GM08714 (cell line): ENCODE measurements around the gene PLXND1.
A peak's percentile ranks its signal among the peaks of the same experiment; 100 is the strongest.
"Not testable (repeated sequence)": the region's sequence is repeated elsewhere in the genome, so short reads cannot be mapped to it uniquely, and the experiment has no call there.

Experiments
- H3K4me3 ChIP-seq: fragments of 200-500 bp; sonication (Bioruptor generic); 2 replicates; pipeline ENCODE4 v1.5.1; 2014; ENCODE audit warnings: mild to moderate bottlenecking, low read length, inconsistent platforms
- ZNF274 ChIP-seq: IDR thresholded peaks from 2 replicates; pipeline ENCODE4 v1.6.1; 2012; ENCODE audit warnings: mild to moderate bottlenecking, low read depth, low read length

The PLXND1 gene

DNA sequence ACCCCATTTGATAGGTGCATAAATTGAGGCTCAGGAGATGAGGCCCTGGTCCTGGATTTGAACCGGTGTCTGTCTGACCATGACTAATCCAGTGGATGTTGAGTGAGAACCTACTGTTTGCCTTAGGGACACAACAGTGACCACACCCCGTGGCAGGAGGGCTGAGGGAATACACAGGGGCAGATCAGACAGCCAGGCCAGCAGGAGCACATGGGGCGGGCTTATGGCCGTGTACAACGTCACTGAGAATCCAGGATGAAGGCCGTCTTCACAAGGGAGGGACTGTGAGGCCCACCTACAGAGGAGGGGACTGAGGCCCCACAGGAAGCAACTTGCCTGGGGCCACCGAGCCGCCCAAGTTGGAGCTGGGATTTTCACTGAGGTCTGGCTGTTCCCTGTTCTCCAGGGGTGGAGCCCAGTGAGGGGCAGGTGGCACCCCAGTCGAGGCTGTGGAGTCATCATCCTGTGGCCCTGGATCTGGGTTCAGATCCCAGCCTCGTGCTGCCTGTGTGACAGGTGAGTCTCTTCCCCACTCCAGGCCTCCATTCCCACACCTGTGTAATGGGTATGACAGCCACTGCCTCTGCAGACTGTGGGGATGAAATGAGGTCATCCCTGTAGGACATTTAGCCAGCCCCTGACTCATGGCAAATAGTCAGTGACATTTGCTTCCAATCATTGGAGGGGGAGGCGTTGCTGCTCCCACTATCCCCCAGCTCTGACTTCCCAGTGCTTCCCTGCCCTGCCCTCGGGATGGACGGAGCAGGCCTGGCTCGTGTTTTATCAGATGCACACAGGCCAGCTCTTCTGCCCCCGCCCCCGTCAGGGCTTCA, 6.3 kb upstream of the PLXND1 start:
- no peak overlapping the region for H3K4me3 ChIP-seq
- no peak for TF ChIP-seq ZNF274

DNA sequence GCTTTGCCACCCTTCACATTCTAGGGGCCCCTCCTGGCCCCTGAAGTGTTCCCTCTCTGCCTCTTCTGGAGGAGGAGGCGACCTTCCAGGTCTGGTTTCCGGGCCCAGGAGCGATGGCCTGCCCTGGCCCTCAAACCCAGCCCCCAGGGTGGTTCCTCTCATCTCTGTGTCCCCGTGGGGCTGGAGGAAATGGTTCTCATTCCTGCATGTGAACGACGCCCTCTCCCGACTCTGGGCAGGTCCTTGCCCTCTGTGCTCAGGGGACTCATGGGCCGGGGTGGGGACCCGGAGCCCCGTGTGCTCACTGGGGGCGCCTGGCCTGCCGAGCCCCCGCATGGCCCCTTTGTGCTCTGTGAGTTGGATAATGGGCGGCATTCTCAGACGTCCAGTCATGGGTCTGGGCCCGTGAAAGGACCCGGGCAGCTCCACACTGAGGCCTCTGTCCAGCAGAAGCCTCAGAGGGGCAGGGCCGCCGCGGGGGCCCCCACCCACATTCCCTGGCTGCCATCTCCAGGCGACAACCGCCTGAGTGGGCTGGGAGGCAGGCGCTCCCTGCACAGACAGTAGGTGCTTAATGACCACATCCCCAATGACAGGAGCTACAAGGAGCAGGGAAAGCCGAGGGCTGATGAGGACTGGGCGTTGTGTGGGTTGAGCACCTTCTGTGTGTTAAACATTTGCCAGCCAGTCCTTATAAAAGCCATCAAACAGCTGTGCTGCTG, 5.5 kb upstream of the PLXND1 start:
- no peak for TF ChIP-seq ZNF274
- no peak overlapping the region for H3K4me3 ChIP-seq

DNA sequence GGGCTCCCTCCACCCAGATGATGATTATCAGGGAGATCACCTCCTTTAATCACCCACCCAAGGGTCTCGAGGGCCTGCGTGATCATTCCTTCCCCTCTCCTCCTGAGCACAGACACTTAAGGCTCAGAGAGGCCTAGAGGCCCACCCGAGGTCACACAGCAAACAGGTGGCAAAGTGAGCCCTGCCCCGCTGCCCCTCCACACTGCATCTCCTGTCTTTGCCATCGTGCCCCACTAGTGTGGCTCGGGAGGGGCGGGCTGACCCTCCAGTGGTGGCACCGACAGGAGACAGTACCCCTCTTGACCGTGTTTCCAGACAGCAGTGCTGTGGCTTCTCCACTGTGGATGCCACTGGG, 4.9 kb upstream of the PLXND1 start:
- no peak for TF ChIP-seq ZNF274
- H3K4me3 ChIP-seq, result no peak overlapping the region

DNA sequence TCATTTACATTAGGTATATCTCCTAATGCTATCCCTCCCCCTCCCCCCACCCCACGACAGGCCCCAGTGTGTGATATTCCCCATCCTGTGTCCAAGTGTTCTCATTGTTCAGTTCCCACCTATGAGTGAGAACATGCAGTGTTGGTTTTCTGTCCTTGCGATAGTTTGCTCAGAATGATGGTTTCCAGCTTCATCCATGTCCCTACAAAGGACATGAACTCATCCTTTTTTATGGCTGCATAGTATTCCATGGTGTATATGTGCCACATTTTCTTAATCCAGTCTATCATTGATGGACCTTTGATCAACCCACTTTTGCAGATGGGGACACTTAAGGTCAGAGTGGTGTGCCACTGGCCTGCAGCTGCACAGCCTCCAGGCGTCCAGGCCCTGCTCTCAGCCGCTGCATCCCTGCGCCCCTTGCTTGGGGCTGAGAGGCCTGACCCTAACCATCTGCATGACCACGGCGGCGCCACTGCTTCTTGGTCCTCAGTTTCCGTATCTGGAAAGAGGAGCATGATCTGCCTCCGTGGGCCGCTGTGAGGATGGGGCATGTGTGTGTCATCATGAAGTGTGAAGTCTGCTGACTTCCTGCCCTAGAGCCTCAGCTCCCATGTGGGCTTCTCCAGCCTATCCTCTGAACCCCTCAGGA, 4.4 kb upstream of the PLXND1 start:
- not testable (repeated sequence) for H3K4me3 ChIP-seq

DNA sequence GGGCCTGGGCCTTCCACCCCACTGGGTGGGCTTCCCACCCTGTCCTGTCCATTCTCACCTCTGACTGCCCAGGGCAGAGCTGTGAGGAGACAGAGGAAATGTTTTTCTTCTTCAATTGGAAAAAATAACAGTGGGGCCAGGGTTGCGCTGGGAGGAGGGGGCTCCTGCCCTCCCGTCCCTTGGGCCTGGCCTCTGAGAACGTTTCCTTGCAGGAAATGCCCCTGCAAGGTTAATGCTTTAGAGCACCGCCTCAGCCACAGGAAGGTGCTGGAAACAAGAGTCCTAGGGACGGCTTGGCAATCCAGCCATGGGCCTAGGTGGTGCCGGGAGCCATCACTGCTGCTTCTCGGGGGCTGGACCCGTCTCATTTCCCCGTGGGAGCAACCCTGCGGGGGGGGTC, 3.8 kb upstream of the PLXND1 start:
- H3K4me3 ChIP-seq, result no peak overlapping the region
- no peak for TF ChIP-seq ZNF274

DNA sequence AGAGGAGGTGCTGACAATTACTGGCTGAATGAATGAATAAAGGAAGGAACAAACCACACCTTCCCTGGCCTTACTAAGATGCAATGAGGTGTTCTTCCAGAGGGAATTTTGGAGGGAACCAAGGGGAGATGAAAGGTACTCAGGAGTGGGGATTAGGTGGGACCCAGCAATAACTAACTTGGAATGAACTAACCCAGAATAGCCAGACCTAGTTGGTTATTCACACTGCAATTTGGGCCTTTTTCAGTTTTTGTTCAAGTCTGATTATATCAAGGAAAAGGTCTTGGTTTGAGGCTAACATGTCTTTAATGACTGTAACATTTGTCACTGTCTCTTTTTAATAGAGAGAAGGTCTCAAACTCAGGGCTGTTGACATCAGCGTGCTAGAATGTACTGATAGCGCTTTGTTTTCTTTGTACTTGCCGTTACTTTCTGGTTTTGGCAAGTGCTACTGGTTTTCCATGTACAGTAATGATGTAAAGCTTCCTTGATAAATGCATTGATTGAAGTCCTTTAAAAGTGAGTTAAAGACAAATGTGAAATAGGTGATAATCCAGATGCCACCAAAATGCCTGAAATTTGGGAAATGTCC, 3.2 kb upstream of the PLXND1 start:
- H3K4me3 ChIP-seq, result no peak overlapping the region
- TF ChIP-seq ZNF274, result no peak

DNA sequence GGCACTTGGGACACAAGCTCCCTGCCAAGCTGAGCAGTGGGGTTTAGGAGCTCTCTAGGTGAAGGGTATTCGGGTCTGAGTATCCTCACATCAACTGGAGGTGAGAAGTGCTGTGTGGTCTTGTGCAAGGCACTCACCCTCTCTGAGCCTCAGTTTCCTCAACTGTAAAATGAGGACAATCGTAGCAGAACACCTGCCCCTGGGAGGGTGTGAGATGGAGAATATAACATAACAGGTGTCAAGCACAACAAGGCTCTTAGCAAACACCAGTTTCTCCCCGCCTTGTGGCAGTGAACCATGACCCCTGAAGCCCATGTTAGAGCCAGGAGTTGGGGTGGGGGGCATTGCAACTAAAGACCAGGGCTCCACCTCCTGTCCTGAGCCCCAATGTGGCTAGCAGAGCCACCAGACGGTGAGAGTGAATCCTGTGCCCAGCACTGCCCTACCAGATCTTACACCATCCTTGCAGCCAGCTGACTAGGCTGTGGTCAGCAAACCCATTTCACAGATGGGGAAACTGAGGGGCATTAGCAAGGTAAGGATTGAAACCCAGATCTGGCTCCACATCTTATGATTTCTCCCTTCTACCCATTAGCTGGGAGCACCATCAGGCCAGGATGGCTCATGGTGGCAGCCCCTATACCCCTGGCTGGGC, 2.6 kb upstream of the PLXND1 start:
- TF ChIP-seq ZNF274, result no peak
- H3K4me3 ChIP-seq, result no peak overlapping the region

DNA sequence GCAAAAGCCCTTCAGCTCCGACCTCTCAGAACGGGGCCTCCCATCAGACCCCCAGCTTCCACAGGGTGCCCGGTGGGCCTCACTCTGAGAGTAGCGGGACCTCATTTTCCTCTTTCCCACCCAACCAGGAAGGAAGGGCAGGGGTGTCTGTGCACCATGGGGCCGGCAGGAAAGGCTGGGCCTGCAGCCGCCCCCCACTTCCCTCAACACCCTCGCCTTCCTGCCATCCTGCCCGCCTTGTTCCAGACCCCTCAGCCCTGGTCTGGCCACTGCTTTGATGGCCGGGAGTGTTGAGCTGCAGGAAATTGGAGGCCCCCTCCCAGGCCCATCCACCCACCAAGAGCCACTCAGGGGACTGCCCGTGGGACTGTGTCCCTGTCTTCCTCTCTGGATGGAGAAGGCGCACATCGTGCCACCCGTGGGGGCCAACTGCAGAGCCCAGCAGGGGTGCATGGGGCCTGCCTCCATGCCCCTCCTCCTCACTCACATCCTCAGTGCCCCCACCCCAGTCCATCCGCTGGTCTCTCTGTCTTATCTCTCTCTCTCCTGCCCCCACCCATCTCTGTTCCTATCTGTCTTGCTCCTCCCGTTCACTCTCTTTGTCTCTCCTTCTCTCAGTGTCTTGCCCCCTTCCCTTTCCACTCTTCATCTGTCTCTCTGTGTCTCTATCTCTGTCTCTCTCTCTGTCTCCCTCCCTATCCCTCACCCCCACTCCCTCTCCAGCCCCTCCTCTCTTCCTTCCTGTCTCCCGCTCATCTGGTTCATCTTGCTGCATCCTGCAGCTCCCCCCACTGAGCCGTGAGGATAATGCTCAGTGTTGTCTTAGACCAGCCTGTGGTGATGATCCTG, 1.8 kb upstream of the PLXND1 start:
- no peak overlapping the region for H3K4me3 ChIP-seq
- TF ChIP-seq ZNF274, result no peak

DNA sequence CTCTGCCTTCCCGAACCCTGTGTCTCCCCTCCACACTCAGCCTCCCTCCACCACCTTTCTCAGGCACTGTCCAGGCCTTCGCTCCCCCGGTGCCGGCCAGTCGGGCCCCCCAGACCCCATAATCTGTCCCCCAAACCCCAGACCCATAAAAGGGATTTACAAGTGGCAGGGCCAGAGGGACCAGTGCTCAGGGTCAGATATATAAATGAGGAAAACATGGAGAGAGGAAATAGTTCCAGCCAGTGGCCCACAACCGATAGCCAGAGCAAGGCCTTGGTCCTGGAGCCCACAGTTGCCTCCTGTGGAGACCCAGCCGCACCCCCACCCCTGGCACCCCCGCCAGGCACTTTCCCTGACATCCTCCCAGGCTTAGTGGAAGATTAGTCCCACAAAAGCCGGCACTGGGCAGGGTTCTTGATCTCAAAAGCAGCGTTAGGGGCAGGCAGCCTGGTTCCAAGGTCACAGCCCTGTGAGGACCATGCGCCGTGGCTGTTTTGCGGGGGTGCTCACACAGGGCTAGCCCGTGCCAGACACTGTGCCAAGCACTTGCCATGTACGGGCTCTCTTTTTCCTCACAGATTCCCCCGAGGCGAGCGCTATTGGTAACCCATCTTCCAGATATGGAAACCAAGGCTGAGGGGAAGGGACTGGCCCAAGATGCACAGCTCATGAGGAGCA, 1.1 kb upstream of the PLXND1 start:
- no peak for TF ChIP-seq ZNF274
- H3K4me3 ChIP-seq, result peak overlapping the region; percentile 51; the same call in 1 of the 2 replicates

DNA sequence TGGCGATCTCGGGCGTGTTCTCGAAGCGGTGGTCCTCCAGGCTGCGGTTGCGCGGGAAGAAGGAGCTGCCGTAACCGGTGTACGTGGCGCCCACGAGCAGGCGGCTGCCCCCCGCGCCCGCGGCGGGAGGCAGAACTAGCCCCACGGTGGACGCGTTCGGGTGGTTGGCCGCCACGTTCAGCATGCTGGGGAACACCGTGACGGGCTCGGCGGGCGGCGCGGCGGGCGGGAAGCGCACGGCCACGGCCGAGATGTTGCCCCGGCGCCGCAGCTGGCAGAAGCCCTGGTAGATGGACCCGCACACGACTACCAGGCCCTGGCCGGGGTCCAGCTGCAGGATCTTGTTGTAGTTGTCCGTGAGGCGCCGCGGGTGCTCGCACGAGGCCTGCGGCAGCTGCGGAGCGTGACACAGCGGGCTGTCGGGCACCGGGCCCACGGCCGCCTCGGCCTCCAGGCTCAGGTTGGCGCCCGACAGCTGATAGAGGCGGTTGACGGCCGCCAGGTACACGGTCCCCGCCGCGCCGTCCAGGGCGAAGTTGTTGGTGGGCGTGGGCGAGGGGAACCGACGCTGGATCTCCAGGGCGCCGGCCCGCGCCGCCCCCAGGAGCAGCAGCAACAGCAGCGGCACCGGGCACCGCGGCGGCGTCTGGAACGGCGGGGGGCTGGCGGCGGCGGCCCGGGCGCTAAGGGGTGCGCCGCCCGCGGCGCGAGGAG, 397 bp downstream of the PLXND1 start:
- H3K4me3 ChIP-seq, result no peak overlapping the region
- no peak for TF ChIP-seq ZNF274

DNA sequence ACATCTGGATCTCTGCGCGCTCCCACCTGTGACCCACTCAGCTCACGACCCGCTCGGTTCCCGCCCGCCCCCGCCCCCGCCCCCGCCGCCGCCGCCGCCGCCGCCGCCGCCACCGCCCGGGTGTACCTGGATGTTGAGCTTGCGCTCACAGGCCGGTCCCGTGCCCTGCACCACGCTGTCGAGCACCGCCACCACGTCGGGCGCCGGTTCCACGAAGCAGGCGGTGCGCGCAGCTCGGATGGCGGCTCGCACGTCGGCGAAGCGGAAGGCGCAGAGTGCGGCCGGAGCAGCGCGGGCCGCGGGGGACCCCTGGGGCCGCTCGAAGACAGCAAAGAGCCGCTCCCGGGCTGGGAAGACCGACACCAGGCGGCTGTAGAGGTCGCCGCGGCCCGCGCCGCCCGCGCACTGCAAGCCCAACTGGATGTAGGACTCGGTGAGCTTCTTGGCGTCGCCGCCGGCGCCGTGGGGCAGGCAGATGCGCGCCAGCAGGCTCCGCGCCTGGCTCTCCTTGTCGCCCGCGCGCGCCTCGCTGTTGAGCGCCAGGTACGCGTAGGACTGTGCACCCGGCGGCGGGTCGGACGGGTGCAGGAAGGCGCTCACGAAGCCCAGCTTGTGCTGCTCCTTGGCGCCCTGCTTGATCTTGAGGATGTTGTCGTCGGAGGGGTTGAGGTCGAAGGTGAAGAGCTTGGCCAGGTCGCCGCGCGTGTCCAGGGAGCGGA, 1.1 kb downstream of the PLXND1 start:
- TF ChIP-seq ZNF274, result no peak
- H3K4me3 ChIP-seq, result no peak overlapping the region

DNA sequence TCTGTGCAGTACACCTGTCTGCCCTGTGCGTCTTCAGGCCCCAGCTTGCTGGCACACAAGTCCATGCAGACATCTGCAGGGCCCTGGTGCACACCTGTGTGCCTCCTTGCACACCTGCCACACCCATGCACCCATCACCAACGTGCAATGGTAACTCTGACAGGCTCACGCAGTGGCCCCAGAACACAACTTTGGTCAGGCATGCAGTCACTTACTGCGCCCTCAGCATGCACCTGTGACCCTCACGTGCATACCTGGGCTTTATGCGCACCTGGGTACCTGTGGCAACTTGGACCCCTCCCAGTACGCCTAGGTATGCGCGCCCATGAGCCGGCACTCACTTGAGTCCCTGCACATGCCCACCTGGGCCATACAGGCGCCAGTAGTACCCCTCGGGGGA, 1.7 kb downstream of the PLXND1 start:
- TF ChIP-seq ZNF274, result no peak
- H3K4me3 ChIP-seq, result no peak overlapping the region
